Measurements from ENCODE around the gene HS3ST5. TPM values are rescaled to one million over a fixed set of nuclear protein-coding genes. Genes with fewer than 3 reads are reported as not detected.
"Not testable (repeated sequence)": the region's sequence is repeated elsewhere in the genome, so short reads cannot be mapped to it uniquely, and the experiment has no call there.

Gene HS3ST5
- total RNA-seq, 4 donors from 2014 or later: 0.48 TPM; not detected in 3

DNA sequence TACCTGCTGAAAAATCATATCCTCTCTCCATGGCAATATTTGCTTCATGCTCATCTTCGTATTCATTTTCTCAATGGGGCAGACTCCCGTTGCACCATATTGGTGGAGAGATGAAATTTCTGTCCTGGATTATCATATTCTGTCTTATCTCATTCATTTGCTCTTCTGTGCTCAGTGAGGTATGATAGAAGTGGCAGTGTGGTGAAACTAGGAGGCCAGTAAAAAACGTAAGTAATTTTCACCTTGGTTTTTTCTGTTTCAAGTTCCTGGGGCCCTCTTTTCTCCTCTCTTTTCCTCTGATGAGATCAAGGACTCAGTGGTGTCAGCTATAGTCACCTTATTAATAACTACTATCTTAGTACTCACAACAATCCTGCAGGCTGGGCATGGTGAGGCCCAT lies 189.4 kb downstream of the HS3ST5 start:
- H3K9me3 ChIP-seq: no peaks in the 10 kb centered on the region
- no peak overlapping the region for H3K27ac ChIP-seq
- H3K4me3 ChIP-seq: no peak overlapping the region
- DNase-seq: no peak
- H3K36me3 ChIP-seq: no peaks in the 10 kb centered on the region
- no peak for TF ChIP-seq POLR2A (IDR thresholded peaks at IDR 0.05)
- TF ChIP-seq, protein P1, sequence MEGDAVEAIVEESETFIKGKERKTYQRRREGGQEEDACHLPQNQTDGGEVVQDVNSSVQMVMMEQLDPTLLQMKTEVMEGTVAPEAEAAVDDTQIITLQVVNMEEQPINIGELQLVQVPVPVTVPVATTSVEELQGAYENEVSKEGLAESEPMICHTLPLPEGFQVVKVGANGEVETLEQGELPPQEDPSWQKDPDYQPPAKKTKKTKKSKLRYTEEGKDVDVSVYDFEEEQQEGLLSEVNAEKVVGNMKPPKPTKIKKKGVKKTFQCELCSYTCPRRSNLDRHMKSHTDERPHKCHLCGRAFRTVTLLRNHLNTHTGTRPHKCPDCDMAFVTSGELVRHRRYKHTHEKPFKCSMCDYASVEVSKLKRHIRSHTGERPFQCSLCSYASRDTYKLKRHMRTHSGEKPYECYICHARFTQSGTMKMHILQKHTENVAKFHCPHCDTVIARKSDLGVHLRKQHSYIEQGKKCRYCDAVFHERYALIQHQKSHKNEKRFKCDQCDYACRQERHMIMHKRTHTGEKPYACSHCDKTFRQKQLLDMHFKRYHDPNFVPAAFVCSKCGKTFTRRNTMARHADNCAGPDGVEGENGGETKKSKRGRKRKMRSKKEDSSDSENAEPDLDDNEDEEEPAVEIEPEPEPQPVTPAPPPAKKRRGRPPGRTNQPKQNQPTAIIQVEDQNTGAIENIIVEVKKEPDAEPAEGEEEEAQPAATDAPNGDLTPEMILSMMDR (IDR thresholded peaks at IDR 0.05): no peak
- no peaks in the 10 kb centered on the region for H3K27me3 ChIP-seq
- no peaks in the 10 kb centered on the region for H3K4me1 ChIP-seq
- intact Hi-C loops (cut with DNase I; ENCODE audit: low total_unique reads): no loop called here

DNA sequence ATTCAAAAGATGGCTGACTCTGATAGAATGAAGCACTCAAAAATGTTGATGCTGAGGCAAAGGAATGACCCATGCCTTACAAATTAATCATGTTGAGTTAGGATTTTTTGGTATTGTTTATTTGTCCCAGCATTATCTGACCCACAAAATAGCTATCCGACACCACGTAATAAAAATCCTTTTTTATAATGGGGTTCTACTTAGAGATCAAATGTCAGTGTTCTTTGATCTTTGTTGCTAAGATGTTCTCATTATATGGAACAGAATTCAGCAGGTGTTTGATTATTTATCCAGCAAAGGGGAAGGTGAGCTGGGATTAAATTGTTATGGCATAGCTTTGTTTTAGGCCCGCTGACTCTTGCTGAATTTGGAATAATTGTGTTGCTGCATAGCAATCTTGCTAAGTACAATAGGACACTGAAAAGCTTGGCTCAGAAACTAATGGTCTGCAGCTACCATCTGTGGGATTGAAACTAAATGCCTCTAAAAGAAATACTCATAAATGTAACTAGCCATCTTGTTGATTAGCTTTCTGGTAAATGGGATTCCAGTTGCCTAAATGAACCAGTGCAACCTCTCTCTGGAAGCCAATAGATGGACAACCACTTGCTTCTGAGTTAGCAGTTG lies 191.6 kb downstream of the HS3ST5 start:
- Histone ChIP-seq H3K27me3 (no peaks in the 10 kb centered on the region), H3K4me3 (no peak overlapping the region), H3K27ac (no peak overlapping the region), H3K9me3 (no peaks in the 10 kb centered on the region), H3K36me3 (no peaks in the 10 kb centered on the region), H3K4me1 (no peaks in the 10 kb centered on the region)
- TF ChIP-seq POLR2A (IDR thresholded peaks at IDR 0.05): no peak
- TF ChIP-seq, protein P1 (IDR thresholded peaks at IDR 0.05): no peak
- intact Hi-C loops (cut with DNase I; ENCODE audit: low total_unique reads): no loop called here
- DNase-seq: no peak

DNA sequence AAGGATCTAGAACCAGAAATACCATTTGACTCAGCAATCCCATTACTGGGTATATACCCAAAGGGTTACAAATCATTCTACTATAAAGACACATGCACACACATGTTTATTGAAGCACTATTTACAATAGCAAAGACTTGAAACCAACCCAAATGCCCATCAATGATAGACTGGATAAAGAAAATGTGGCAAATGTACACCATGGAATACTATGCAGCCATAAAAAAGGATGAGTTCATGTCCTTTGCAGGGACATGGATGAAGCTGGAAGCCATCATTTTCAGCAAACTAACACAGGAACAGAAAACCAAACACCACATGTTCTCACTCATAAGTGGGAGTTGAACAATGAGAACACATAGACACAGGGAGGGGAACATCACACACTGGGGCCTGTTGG lies 193.6 kb downstream of the HS3ST5 start:
- H3K4me3 ChIP-seq; H3K27me3 ChIP-seq; H3K36me3 ChIP-seq; H3K9me3 ChIP-seq; DNase-seq; H3K27ac ChIP-seq; intact Hi-C loops (cut with DNase I; ENCODE audit: low total_unique reads); H3K4me1 ChIP-seq: not testable (repeated sequence)

DNA sequence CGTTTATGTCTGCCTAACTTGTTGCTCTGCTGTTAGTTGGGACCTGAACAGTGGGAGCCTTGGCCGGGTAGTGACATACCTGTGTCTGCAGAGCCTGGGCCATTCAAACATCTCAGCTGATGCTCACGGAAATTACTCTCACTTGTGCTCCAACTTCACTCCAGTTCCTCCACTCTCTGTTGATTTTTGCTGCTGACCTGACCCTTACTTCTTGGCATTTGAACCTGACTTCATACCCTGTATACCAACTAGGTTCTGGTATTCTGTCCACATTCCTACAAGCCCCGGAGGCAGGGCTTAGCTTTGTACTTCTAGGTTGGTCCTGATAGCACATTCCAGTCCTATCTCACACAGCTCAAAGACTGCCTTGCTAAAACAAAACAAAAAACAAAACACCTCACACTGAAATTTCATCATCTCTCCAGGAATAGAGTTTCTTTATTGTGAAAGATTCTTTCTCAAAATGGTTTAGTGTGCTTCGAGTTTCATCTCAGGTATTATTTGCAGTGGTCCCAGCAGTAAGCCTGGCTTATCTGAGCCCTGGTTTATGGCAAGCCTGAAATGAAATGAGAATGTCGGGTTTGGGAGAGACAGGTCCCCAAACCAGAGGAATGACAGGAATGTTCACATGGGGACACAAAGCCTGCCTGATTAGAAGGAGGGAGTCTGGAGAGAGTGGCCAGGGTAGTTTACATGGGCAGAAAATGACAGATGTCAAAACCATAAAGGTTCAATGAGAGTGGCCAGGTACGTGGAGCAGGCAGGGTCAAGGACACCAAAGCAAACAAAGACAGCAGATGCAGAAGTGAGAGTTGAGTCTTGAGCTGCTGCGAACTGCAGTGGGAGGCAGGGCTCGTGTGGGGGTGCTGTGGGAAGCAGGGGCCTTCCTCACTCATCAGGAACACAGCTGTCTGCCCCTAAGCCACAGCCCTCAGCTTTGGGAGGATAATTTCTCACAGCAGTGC lies 197.7 kb downstream of the HS3ST5 start:
- Histone ChIP-seq H3K4me3 (no peak overlapping the region), H3K4me1 (no peaks in the 10 kb centered on the region), H3K27ac (no peak overlapping the region), H3K9me3 (no peaks in the 10 kb centered on the region), H3K27me3 (no peaks in the 10 kb centered on the region), H3K36me3 (no peaks in the 10 kb centered on the region)
- no peak for DNase-seq
- intact Hi-C loops (cut with DNase I; ENCODE audit: low total_unique reads): no loop called here
- TF ChIP-seq POLR2A (IDR thresholded peaks at IDR 0.05): no peak
- TF ChIP-seq, protein P1 (IDR thresholded peaks at IDR 0.05): no peak

DNA sequence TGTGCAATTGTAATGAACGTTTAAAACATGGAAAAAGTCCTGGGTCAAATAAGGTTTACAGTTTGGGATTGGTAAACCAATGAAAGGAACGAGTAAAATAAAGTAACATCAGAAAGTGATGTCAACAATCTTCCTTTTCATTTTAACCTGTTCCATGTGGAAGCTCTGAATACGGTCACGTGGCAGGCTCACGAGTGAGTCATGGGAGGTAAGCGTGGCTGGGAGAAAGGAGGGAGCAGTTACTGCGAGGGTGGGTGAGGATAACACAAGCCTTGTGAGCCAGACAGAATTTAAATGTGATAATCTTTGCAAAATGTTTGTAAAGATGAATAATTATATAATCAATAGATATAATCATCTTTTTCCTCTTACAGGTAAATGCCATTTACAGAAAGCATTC lies 200.6 kb downstream of the HS3ST5 start:
- Histone ChIP-seq H3K4me1 (no peaks in the 10 kb centered on the region), H3K9me3 (no peaks in the 10 kb centered on the region), H3K36me3 (no peaks in the 10 kb centered on the region), H3K27me3 (no peaks in the 10 kb centered on the region), H3K4me3 (no peak overlapping the region), H3K27ac (no peak overlapping the region)
- no peak for DNase-seq
- TF ChIP-seq, protein P1 (IDR thresholded peaks at IDR 0.05): no peak
- TF ChIP-seq POLR2A (IDR thresholded peaks at IDR 0.05): no peak
- intact Hi-C loops (cut with DNase I; ENCODE audit: low total_unique reads): no loop called here
